IMR-90 (cell line): ENCODE measurements around the gene ZNF423. TPM values are rescaled to one million over a fixed set of nuclear protein-coding genes. Genes with fewer than 3 reads are reported as not detected.

Experiments
- ATAC-seq: fragments of 200-7000 bp; cut with Tn5 transposase; 2 replicates; pipeline ENCODE4 v1.9.1; 2020; ENCODE audit warnings: low read depth, mild to moderate bottlenecking, moderate library complexity
- BruUV-seq: library from RNA; stranded (reverse); fragments of 400-500 nt; replicated peaks from 2 replicates; lab custom pipeline; 2021; lab: Mats Ljungman, UMichigan
- CTCF ChIA-PET: fragments of 300-600 bp; formaldehyde crosslinking; extraction: SDS; loops from one replicate; lab custom pipeline; 2021; ENCODE audit warnings: antibody characterized with exemption; lab: Yijun Ruan, JAX
- POLR2A ChIA-PET: fragments of 300-600 bp; sonication (Branson Sonifier 250); formaldehyde crosslinking; loops from one replicate; lab custom pipeline; 2022; ENCODE audit warnings: antibody characterized with exemption; ENCODE audit not compliant: unreplicated experiment; lab: Charles Lee
- DNase-seq: peaks from one replicate; pipeline ENCODE4 v3.0.0; 2013
- H2AFZ ChIP-seq: replicated peaks from 2 replicates; pipeline ENCODE3; 2013; ENCODE audit warnings: low read length, mild to moderate bottlenecking; ENCODE audit not compliant: poor library complexity
- H2AK5ac ChIP-seq: 2 replicates; pipeline ENCODE4 v1.6.1; 2013; ENCODE audit warnings: low read depth, low read length, inconsistent platforms
- H2AK9ac ChIP-seq: replicated peaks from 2 replicates; pipeline ENCODE3; 2013; ENCODE audit warnings: mild to moderate bottlenecking, low read depth, low read length, moderate library complexity; ENCODE audit not compliant: poor library complexity
- H2BK120ac ChIP-seq: 2 replicates; pipeline ENCODE4 v1.6.1; 2013; ENCODE audit warnings: low read depth, low read length, inconsistent platforms
- H2BK15ac ChIP-seq: 3 replicates; pipeline ENCODE4 v1.6.1; 2013; ENCODE audit warnings: low read depth, low read length, inconsistent platforms
- H2BK20ac ChIP-seq: 2 replicates; pipeline ENCODE4 v1.6.1; 2013; ENCODE audit warnings: low read depth, mild to moderate bottlenecking, inconsistent platforms, low read length, moderate library complexity
- H2BK5ac ChIP-seq: 2 replicates; pipeline ENCODE4 v1.6.1; 2013; ENCODE audit warnings: mild to moderate bottlenecking, low read depth, low read length, inconsistent platforms; ENCODE audit not compliant: poor library complexity, severe bottlenecking
- H3K14ac ChIP-seq: replicated peaks from 2 replicates; pipeline ENCODE4 v1.6.1; 2013; ENCODE audit warnings: low read depth, low read length, inconsistent platforms
- H3K18ac ChIP-seq: 2 replicates; pipeline ENCODE4 v1.6.1; 2013; ENCODE audit warnings: low read depth, low read length, control low read depth
- H3K23ac ChIP-seq: 2 replicates; pipeline ENCODE4 v1.6.1; 2013; ENCODE audit warnings: low read depth, low read length, inconsistent platforms
- H3K27ac ChIP-seq: 2 replicates; pipeline ENCODE4 v1.5.1; 2013; ENCODE audit warnings: mild to moderate bottlenecking, control low read depth, low read length; ENCODE audit not compliant: insufficient read depth
- H3K27me3 ChIP-seq: 2 replicates; pipeline ENCODE4 v1.6.1; 2013; ENCODE audit warnings: low read length; ENCODE audit not compliant: control insufficient read depth, insufficient read depth
- H3K36me3 ChIP-seq: 2 replicates; pipeline ENCODE4 v1.6.1; 2013; ENCODE audit warnings: low read length, mixed read lengths; ENCODE audit not compliant: control insufficient read depth, insufficient read depth
- H3K4ac ChIP-seq: 2 replicates; pipeline ENCODE4 v1.6.1; 2013; ENCODE audit warnings: low read depth, low read length, inconsistent platforms
- H3K4me1 ChIP-seq: 2 replicates; pipeline ENCODE4 v1.6.1; 2013; ENCODE audit warnings: low read length, mixed read lengths; ENCODE audit not compliant: control insufficient read depth, insufficient read depth
- H3K4me2 ChIP-seq: 2 replicates; pipeline ENCODE4 v1.6.1; 2013; ENCODE audit warnings: low read depth, mild to moderate bottlenecking, control low read depth, low read length, moderate library complexity
- H3K4me3 ChIP-seq: 2 replicates; pipeline ENCODE4 v1.5.1; 2013; ENCODE audit warnings: low read depth, mild to moderate bottlenecking, control low read depth, low read length, moderate library complexity; ENCODE audit not compliant: insufficient read depth
- H3K56ac ChIP-seq: 2 replicates; pipeline ENCODE4 v1.6.1; 2013; ENCODE audit warnings: low read length, inconsistent platforms; ENCODE audit not compliant: insufficient read depth; ENCODE audit errors: extremely low read depth
- H3K79me1 ChIP-seq, 2 experiments: 2 replicates each; pipeline ENCODE4 v1.6.1; 2013; ENCODE audit warnings: low read length in 2 of 2, inconsistent platforms in 1 of 2, low read depth in 1 of 2
- H3K9ac ChIP-seq: 2 replicates; pipeline ENCODE4 v1.6.1; 2013; ENCODE audit warnings: low read depth, low read length, control low read depth
- H3K9me1 ChIP-seq: 2 replicates; pipeline ENCODE4 v1.6.1; 2013; ENCODE audit warnings: low read length, inconsistent platforms; ENCODE audit not compliant: insufficient read depth
- H3K9me3 ChIP-seq: 2 replicates; pipeline ENCODE4 v1.6.1; 2013; ENCODE audit warnings: low read length; ENCODE audit not compliant: control insufficient read depth, insufficient read depth
- H4K20me1 ChIP-seq: 2 replicates; pipeline ENCODE4 v1.6.1; 2013; ENCODE audit warnings: low read length, inconsistent platforms; ENCODE audit not compliant: insufficient read depth
- H4K5ac ChIP-seq: 2 replicates; pipeline ENCODE4 v1.6.1; 2013; ENCODE audit warnings: mild to moderate bottlenecking, low read depth, low read length, control low read depth
- H4K8ac ChIP-seq, 2 experiments: 2 replicates each; pipeline ENCODE4 v1.6.1; 2013; ENCODE audit warnings: low read depth in 2 of 2, low read length in 2 of 2, control low read depth in 1 of 2, inconsistent platforms in 1 of 2
- H4K91ac ChIP-seq: 2 replicates; pipeline ENCODE4 v1.6.1; 2013; ENCODE audit warnings: low read depth, low read length, inconsistent platforms; ENCODE audit not compliant: insufficient read depth
- BHLHE40 ChIP-seq: fragments of 150-350 bp; IDR thresholded peaks from 2 replicates; pipeline ENCODE4 v1.6.1; 2016; ENCODE audit warnings: mild to moderate bottlenecking, low read depth, low read length
- CEBPB ChIP-seq: IDR thresholded peaks from 2 replicates; pipeline ENCODE4 v1.6.1; 2012; ENCODE audit warnings: low read depth, low read length, improper control_type of control experiment
- CHD1 ChIP-seq: IDR thresholded peaks from 2 replicates; pipeline ENCODE4 v1.6.1; 2012; ENCODE audit warnings: low read depth, low read length, improper control_type of control experiment
- FOS ChIP-seq: fragments of 150-350 bp; IDR thresholded peaks from 2 replicates; pipeline ENCODE4 v1.6.1; 2016; ENCODE audit warnings: low read depth, low read length
- MAFK ChIP-seq: IDR thresholded peaks from 2 replicates; pipeline ENCODE4 v1.6.1; 2012; ENCODE audit warnings: low read depth, low read length, improper control_type of control experiment
- MAZ ChIP-seq: IDR thresholded peaks from 2 replicates; pipeline ENCODE4 v1.6.1; 2012; ENCODE audit warnings: low read depth, mild to moderate bottlenecking, low read length, improper control_type of control experiment, moderate library complexity, borderline replicate concordance
- MXI1 ChIP-seq: IDR thresholded peaks from 2 replicates; pipeline ENCODE4 v1.6.1; 2012; ENCODE audit warnings: low read depth, mild to moderate bottlenecking, low read length, moderate library complexity, borderline replicate concordance
- NFE2L2 ChIP-seq: fragments of 150-350 bp; IDR thresholded peaks from 2 replicates; pipeline ENCODE4 v1.6.1; 2016; ENCODE audit warnings: low read depth, mild to moderate bottlenecking, low read length
- RCOR1 ChIP-seq: IDR thresholded peaks from 2 replicates; pipeline ENCODE4 v1.6.1; 2012; ENCODE audit warnings: mild to moderate bottlenecking, low read length, improper control_type of control experiment; ENCODE audit not compliant: insufficient replicate concordance
- RFX5 ChIP-seq: IDR thresholded peaks from 2 replicates; pipeline ENCODE4 v1.8.0; 2012; ENCODE audit warnings: low read depth, mild to moderate bottlenecking, low read length, moderate library complexity
- WGBS, 2 experiments: methylation state at CpG; one replicate each; pipeline versions ENCODE4 v1.1.5 to v1.1.7; 2013; ENCODE audit warnings: missing lambda C conversion rate in 2 of 2; ENCODE audit not compliant: insufficient read length in 1 of 2; ENCODE audit errors: extremely low coverage in 2 of 2; 5-methylcytosine and 5-hydroxymethylcytosine counted together
- dilution Hi-C: fragments of 300-500 bp; cut with HindIII; formaldehyde crosslinking; loops from one replicate; pipeline ENCODE4 v1.14.3; 2018; ENCODE audit warnings: low sequenced_read_pairs; ENCODE audit not compliant: unreplicated experiment
- in situ Hi-C: fragments of 300-500 bp; cut with MboI; formaldehyde crosslinking; loops from 3 replicates; pipeline ENCODE4 v1.14.3; 2019; ENCODE audit warnings: low sequenced_read_pairs, inconsistent platforms, mixed read lengths
- intact Hi-C: fragments of 100-400 bp; cut with micrococcal nuclease; formaldehyde crosslinking; loops from 2 replicates; pipeline ENCODE4 v1.10.0; 2022
- polyA plus RNA-seq, 3 experiments: library from polyadenylated mRNA; depleted of rRNA; stranded (reverse); fragments of >200 nt; gene quantifications; 2 replicates each; pipeline ENCODE4 v1.2.3, GENCODE V29; 2012; ENCODE audit warnings: low replicate concordance in 1 of 3
- total RNA-seq: library from RNA; depleted of rRNA; stranded (reverse); fragments of >200 nt; gene quantifications from 2 replicates; pipeline ENCODE4 v1.2.3, GENCODE V29; 2012

Gene ZNF423
- total and polyA plus RNA-seq, 2 of the 4 experiments (the other 2 are of a cell fraction) = under 0.01 to 0.10 TPM

DNA sequence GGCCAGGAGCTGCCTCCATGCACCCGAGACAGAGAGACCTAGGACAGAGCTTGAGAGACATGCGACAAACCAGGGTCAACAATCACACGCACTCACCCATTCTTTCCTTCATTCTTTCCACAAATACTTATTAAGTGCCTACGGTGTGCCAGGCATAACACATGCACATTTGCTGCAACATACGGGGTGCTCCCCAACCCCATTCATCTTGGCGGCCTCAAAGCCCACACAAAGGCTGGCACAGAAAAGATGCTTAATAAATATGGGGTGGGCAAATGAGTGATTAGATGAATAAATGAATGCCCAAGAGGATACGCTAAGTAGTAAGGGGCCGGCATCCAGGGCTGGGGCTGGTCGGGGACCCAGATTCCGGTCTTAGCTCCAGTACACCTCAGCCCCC lies 117.9 kb downstream of the ZNF423 start:
- peaks cover 7% of the 10 kb centered on the region; the same call in 1 of the 2 replicates for H3K27me3 ChIP-seq
- no peak overlapping the region for H2AK5ac ChIP-seq
- ATAC-seq (no peak), DNase-seq (no peak)
- intact Hi-C loops = no loop called here
- H3K4me1 ChIP-seq = no peaks in the 10 kb centered on the region
- no TSS peak for BruUV-seq
- H3K56ac ChIP-seq = no peak overlapping the region
- H3K23ac ChIP-seq = no peak overlapping the region
- H2AFZ ChIP-seq = no peak overlapping the region
- TF ChIP-seq NFE2L2 = no peak
- no peak for TF ChIP-seq MAZ
- TF ChIP-seq CHD1 = no peak
- TF ChIP-seq RFX5 = no peak
- TF ChIP-seq MAFK = no peak
- TF ChIP-seq CEBPB = no peak
- TF ChIP-seq RCOR1 = no peak
- TF ChIP-seq BHLHE40 = no peak
- TF ChIP-seq MXI1 = no peak
- no peak for TF ChIP-seq FOS
- CTCF ChIA-PET = no interaction called here
- H3K9me3 ChIP-seq = no peaks in the 10 kb centered on the region
- no peak overlapping the region for H3K14ac ChIP-seq
- H3K4ac ChIP-seq = no peak overlapping the region
- H2AK9ac ChIP-seq = no peak overlapping the region
- H2BK5ac ChIP-seq = no peak overlapping the region
- no peak overlapping the region for H3K27ac ChIP-seq
- H2BK15ac ChIP-seq = no peak overlapping the region
- no peaks in the 10 kb centered on the region for H3K9me1 ChIP-seq
- in situ Hi-C loops = no loop called here
- no peak overlapping the region for H2BK20ac ChIP-seq
- H4K5ac ChIP-seq = no peak overlapping the region
- H3K4me3 ChIP-seq = no peak overlapping the region
- H4K91ac ChIP-seq = no peak overlapping the region
- H4K8ac ChIP-seq = no peak overlapping the region
- H3K18ac ChIP-seq = no peak overlapping the region
- POLR2A ChIA-PET = no interaction called here
- dilution Hi-C loops = no loop called here
- WGBS, 2 experiments = 88% methylated on average over 4 of the region's 10 CpGs; no CpG with 5 or more reads in 1 of the 2 experiments
- no peak overlapping the region for H3K4me2 ChIP-seq
- H3K79me1 ChIP-seq = no peaks in the 10 kb centered on the region
- H2BK120ac ChIP-seq = no peak overlapping the region
- H3K9ac ChIP-seq = no peak overlapping the region
- no peaks in the 10 kb centered on the region for H4K20me1 ChIP-seq
- H3K36me3 ChIP-seq = no peaks in the 10 kb centered on the region
